Tibial nerve (tissue), 4 donors: ENCODE data around the gene LRRC58. TPM values are rescaled to one million over a fixed set of nuclear protein-coding genes. Genes with fewer than 3 reads are reported as not detected.

Experiments
- DNase-seq, 2 donors: peaks; one replicate each; pipeline ENCODE4 v3.0.0-alpha.2; 2019; ENCODE audit warnings: low spot score in 2 of 2
- H3K27ac ChIP-seq, 4 donors: fragments of 200-600 bp; sonication (generic) in 3 of 4; one replicate each; pipeline ENCODE4 v1.5.1; 2017 to 2019; ENCODE audit warnings: mild to moderate bottlenecking in 1 of 4
- H3K27me3 ChIP-seq, 2 donors: fragments of 200-600 bp; sonication (generic) in 1 of 2; one replicate each; pipeline versions ENCODE4 v1.5.1 to v1.6.0; 2017 to 2019
- H3K36me3 ChIP-seq, 3 donors: fragments of 200-600 bp; sonication (generic); one replicate each; pipeline ENCODE4 v1.5.1; 2018 to 2019
- H3K4me1 ChIP-seq, 4 donors: fragments of 200-600 bp; sonication (generic) in 3 of 4; one replicate each; pipeline ENCODE4 v1.5.1; 2017 to 2019
- H3K4me3 ChIP-seq, 4 donors: fragments of 200-600 bp; sonication (generic) in 3 of 4; one replicate each; pipeline ENCODE4 v1.5.1; 2017 to 2019; ENCODE audit warnings: mild to moderate bottlenecking in 1 of 4, moderate library complexity in 1 of 4
- H3K9me3 ChIP-seq, 4 donors: fragments of 200-600 bp; sonication (generic) in 3 of 4; one replicate each; pipeline ENCODE4 v1.5.1; 2017 to 2019
- EP300 ChIP-seq, 2 donors: sonication (generic); formaldehyde crosslinking; IDR thresholded peaks; one replicate each; pipeline ENCODE4 v1.6.1; 2017; ENCODE audit warnings: antibody characterized with exemption in 2 of 2, mild to moderate bottlenecking in 1 of 2
- POLR2A ChIP-seq, 2 donors: fragments of 450-650 bp; IDR thresholded peaks; one replicate each; pipeline ENCODE4 v1.6.1; 2017; ENCODE audit warnings: antibody characterized with exemption in 2 of 2, mild to moderate bottlenecking in 2 of 2, moderate library complexity in 2 of 2
- WGBS, 2 donors: methylation state at CpG; one replicate each; pipeline ENCODE4 v1.1.5; 2018; 5-methylcytosine and 5-hydroxymethylcytosine counted together
- total RNA-seq, 4 donors: library from RNA; depleted of rRNA; stranded (reverse); fragments of >200 nt; gene quantifications; one replicate each; pipeline ENCODE4 v1.1.0, GENCODE V29; 2016
- TF ChIP-seq, protein P1 (sequence below), 5 experiments: fragments of 200-600 bp in 3 of 5; fragments of 450-650 bp in 2 of 5; sonication (generic) in 3 of 5; IDR thresholded peaks; one replicate each; pipeline ENCODE4 v1.5.1; 2016 to 2019; ENCODE audit warnings: antibody characterized with exemption in 5 of 5, mild to moderate bottlenecking in 3 of 5, moderate library complexity in 2 of 5

Gene LRRC58
- total RNA-seq, 4 donors from 2014 or later: 36.6 to 53.2 (median 44.0) TPM

GRCh38 chr3:120280566-120280965 lies 68.6 kb downstream of the LRRC58 start:
- WGBS, 2 donors: 67 to 78% methylated on average over 3 of the region's 3 CpGs
- no peak overlapping the region for H3K27ac ChIP-seq
- H3K4me3 ChIP-seq: no peak overlapping the region
- no peaks in the 10 kb centered on the region for H3K36me3 ChIP-seq
- DNase-seq: no peak
- H3K9me3 ChIP-seq: no peaks in the 10 kb centered on the region
- peaks cover 0 to 8% (median 4%) of the 10 kb centered on the region in 4 donors for H3K4me1 ChIP-seq
- TF ChIP-seq, protein P1, sequence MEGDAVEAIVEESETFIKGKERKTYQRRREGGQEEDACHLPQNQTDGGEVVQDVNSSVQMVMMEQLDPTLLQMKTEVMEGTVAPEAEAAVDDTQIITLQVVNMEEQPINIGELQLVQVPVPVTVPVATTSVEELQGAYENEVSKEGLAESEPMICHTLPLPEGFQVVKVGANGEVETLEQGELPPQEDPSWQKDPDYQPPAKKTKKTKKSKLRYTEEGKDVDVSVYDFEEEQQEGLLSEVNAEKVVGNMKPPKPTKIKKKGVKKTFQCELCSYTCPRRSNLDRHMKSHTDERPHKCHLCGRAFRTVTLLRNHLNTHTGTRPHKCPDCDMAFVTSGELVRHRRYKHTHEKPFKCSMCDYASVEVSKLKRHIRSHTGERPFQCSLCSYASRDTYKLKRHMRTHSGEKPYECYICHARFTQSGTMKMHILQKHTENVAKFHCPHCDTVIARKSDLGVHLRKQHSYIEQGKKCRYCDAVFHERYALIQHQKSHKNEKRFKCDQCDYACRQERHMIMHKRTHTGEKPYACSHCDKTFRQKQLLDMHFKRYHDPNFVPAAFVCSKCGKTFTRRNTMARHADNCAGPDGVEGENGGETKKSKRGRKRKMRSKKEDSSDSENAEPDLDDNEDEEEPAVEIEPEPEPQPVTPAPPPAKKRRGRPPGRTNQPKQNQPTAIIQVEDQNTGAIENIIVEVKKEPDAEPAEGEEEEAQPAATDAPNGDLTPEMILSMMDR (IDR thresholded peaks at IDR 0.05): no peak
- TF ChIP-seq POLR2A (IDR thresholded peaks at IDR 0.05): no peak
- no peak for TF ChIP-seq EP300 (IDR thresholded peaks at IDR 0.05)
- no peaks in the 10 kb centered on the region for H3K27me3 ChIP-seq

DNA sequence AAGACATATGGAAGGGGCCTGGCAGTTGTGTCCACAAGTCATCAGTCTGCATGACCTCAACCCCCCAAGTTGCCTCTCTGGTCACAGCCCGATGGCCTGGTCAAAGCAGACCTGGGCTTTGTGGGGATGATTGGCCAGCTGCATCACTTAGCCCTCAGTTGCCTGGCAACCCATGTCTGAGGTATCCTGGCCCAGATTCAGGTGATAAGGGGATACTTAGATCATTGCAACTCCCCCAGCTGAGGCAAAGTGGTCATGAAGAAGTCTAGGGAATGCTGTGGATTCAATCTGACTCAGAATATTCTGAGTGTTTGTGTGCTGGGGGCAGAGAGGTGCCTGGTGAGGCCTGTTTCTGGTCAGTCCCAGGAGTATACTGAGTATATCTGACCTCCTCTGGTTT lies 69.1 kb downstream of the LRRC58 start:
- DNase-seq: no peak
- H3K36me3 ChIP-seq: no peaks in the 10 kb centered on the region
- TF ChIP-seq EP300 (IDR thresholded peaks at IDR 0.05) (no peak), POLR2A (IDR thresholded peaks at IDR 0.05) (no peak)
- TF ChIP-seq, protein P1 (IDR thresholded peaks at IDR 0.05): no peak
- H3K4me3 ChIP-seq: no peak overlapping the region
- H3K27ac ChIP-seq: no peak overlapping the region
- 87 to 100% methylated on average over 1 of the region's 1 CpG for WGBS, 2 donors
- H3K4me1 ChIP-seq: peaks cover 0 to 3% (median 0%) of the 10 kb centered on the region in 4 donors
- H3K27me3 ChIP-seq: no peaks in the 10 kb centered on the region
- no peaks in the 10 kb centered on the region for H3K9me3 ChIP-seq

- no peaks in the 10 kb centered on the region for H3K27me3 ChIP-seq
- WGBS, 2 donors: 85 to 90% methylated on average over 2 of the region's 2 CpGs
- no peak overlapping the region for H3K27ac ChIP-seq
- no peaks in the 10 kb centered on the region for H3K9me3 ChIP-seq
- no peak for DNase-seq
- no peaks in the 10 kb centered on the region for H3K4me1 ChIP-seq
- H3K36me3 ChIP-seq: no peaks in the 10 kb centered on the region
- TF ChIP-seq EP300 (IDR thresholded peaks at IDR 0.05) (no peak), POLR2A (IDR thresholded peaks at IDR 0.05) (no peak)
- TF ChIP-seq, protein P1 (IDR thresholded peaks at IDR 0.05): no peak
- no peak overlapping the region for H3K4me3 ChIP-seq
These were observed 72.4 kb downstream of the LRRC58 start for GRCh38 chr3:120276767-120277166.

DNA sequence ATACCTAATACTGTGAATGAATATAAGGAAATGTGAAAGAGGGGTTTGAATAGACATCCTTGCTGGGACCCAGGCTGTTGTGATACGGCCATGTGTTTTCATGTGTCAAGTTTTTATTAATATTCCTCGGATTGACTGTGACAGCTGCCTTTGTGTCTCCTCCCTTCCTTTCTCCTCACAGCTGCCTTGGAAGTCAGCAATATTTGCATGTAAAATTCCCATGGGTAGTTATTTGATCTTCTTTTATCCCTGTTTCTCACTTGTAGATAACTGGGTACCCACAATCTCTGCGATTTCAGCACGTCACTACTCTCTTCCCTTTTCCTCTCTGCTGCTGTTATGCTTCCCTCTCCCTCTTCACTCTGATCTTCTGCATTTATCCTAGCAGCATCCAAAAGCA lies 73.5 kb downstream of the LRRC58 start:
- Histone ChIP-seq H3K4me1 (no peaks in the 10 kb centered on the region), H3K4me3 (no peak overlapping the region), H3K27ac (no peak overlapping the region), H3K27me3 (no peaks in the 10 kb centered on the region), H3K36me3 (no peaks in the 10 kb centered on the region), H3K9me3 (no peaks in the 10 kb centered on the region)
- WGBS, 2 donors: 48 to 51% methylated on average over 4 of the region's 4 CpGs
- DNase-seq: no peak
- TF ChIP-seq POLR2A (IDR thresholded peaks at IDR 0.05): no peak
- no peak for TF ChIP-seq EP300 (IDR thresholded peaks at IDR 0.05)
- TF ChIP-seq, protein P1 (IDR thresholded peaks at IDR 0.05): no peak

- no peak for DNase-seq
- H3K4me1 ChIP-seq: no peaks in the 10 kb centered on the region
- no peaks in the 10 kb centered on the region for H3K27me3 ChIP-seq
- no peak overlapping the region for H3K4me3 ChIP-seq
- 30 to 37% methylated on average over 5 of the region's 5 CpGs for WGBS, 2 donors
- no peaks in the 10 kb centered on the region for H3K36me3 ChIP-seq
- H3K9me3 ChIP-seq: no peaks in the 10 kb centered on the region
- TF ChIP-seq POLR2A (IDR thresholded peaks at IDR 0.05) (no peak), EP300 (IDR thresholded peaks at IDR 0.05) (no peak)
- TF ChIP-seq, protein P1 (IDR thresholded peaks at IDR 0.05): no peak
- H3K27ac ChIP-seq: no peak overlapping the region
These were observed 74.4 kb downstream of the LRRC58 start for GRCh38 chr3:120274739-120275167.

Other genes with a start within 250 kb of the LRRC58 start
- gene GPR156, start 64.1 kb downstream of the LRRC58 start, total RNA-seq: 1 to 10 TPM in 1 of 4 donors, under 1 TPM in 3; 0.21 to 2.1 (median 0.50) TPM
- 100 to 1,000 TPM; 389 to 942 (median 486) TPM for gene FSTL1, start 101.6 kb upstream of the LRRC58 start, total RNA-seq
- 10 to 100 TPM; 44.1 to 58.8 (median 49.7) TPM for gene NDUFB4, start 247.0 kb upstream of the LRRC58 start, total RNA-seq